Activated CD4-positive, alpha-beta T cell treated with anti-CD3 and anti-CD28 coated beads, Interleukin-2, Interleukin-6, amounts not matched to agents 100 ng/mL and 50 ng/mL, durations not matched to agents 16 hours and 8 hours (primary cell): ENCODE measurements around the gene TBCD.

ENCODE experiments used
- DNase-seq: peaks from one replicate; pipeline ENCODE4 v3.0.0-alpha.2; 2020

The TBCD gene

DNA sequence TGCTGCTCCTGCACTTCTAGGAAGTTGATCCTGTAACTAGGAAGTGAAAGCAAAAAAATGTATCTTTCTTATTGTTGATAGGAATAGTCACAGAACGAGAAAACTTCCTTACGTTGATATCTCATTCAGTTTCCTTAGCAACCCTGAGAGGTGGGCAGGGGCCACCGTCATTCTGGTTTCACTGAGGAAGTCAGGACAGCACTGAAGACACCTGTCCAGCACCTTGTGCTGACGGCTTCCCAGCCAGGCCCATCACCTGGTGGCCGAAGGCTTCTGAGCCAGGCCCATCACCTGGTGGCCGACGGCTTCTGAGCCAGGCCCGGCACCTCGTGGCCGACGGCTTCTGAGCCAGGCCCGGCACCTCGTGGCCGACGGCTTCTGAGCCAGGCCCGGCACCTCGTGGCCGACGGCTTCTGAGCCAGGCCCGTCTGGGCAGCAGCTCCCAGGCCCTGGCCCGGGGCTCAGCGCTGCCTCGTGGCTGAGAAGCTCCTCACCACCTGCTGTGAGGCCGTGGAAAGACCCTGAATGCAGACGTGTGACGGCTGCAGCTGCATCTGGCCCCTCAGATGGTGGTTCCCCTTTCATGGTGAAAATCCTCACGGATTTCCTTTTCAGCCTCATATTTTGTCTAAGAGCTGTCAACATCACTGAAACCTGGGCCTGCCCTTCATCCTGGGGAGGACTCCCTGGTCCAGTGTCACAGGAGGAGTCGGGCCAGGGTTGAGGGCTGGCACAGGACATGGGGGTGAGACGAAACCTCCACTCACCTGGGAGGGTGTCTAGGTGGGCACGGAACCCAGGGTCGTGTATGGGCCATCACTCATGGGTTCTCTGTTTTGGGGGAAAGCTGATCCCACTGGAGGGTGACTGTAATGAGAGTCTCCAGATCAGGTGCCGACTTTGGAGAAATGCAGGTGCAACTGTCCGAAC is 121.0 kb downstream of the TBCD start:
- DNase-seq, result no peak

DNA sequence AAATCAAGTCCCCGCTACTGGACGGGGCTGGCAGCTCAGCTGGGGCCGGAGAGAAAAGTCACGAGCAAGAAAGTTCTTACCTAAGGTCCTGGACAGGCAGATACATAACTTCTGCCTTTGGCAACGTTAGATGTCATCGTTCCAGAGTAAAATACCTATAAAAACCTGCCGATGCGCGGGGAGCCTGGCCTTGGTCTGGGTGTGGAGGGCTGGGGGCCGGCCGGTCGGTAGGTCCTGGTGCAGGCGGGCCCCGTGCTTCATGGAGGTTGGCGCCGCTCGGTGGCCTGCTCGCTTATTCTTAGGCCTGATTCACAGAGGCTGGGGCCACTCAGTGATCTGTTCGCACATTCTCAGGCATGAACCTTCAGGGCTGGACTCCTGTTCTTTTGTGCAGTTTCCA is 121.7 kb downstream of the TBCD start:
- DNase-seq, result no peak

- no peak for DNase-seq
These were observed 122.4 kb downstream of the TBCD start for GRCh38 chr17:82874011-82874835.

DNA sequence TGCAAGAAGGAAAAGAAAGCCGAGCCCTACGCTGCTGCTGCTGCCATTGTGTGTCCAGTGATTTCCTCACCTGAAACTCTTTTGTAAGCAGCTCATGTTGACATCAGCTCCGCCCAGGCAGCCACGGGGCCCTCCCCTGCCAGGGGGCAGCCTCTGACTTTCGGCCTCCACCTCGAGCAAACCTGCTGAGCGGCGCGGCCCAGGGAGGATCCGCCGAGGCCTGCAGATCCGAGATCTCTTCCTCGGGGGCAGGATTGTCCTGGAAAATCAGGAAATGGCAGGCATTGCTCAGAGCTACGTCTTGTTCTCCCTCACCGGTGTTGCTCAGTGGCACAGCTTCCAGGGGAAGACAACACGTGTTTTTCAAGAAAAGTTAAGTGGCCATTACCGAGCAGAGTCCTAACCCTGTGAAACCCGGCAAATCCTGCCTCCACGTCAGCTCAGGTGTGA is 123.6 kb downstream of the TBCD start:
- DNase-seq, result no peak

- DNase-seq, result no peak
These were observed 124.3 kb downstream of the TBCD start for GRCh38 chr17:82876149-82876548.

GRCh38 chr17:82876602-82877379 is 124.9 kb downstream of the TBCD start:
- DNase-seq, result peak; percentile 39

DNA sequence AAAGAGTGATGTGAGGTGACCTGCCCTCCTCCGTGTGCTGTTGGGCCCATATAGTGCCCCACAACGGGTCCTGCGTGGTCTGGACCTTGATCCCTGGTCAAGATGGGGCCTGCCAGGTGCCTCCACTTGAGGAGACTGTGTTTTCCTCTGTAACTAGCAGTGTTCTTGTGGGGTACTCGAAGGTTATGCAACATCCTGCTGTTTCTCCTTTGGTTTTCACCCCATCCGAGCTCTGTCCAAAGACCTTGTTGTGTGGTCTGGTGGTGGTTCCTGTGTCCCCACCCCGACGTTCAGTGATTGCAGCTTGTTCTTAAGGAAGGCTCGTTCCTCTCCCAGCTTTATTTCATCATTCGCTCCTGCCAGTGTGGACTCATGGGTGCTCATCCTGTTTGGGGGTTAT is 126.7 kb downstream of the TBCD start:
- no peak for DNase-seq

GRCh38 chr17:82879241-82879640 is 127.4 kb downstream of the TBCD start:
- no peak for DNase-seq

- DNase-seq, result no peak
These were observed 128.9 kb downstream of the TBCD start for GRCh38 chr17:82880620-82881323.

- DNase-seq, result no peak
These were observed 129.5 kb downstream of the TBCD start for GRCh38 chr17:82881324-82881823.

GRCh38 chr17:82881900-82882714 is 130.2 kb downstream of the TBCD start:
- no peak for DNase-seq

DNA sequence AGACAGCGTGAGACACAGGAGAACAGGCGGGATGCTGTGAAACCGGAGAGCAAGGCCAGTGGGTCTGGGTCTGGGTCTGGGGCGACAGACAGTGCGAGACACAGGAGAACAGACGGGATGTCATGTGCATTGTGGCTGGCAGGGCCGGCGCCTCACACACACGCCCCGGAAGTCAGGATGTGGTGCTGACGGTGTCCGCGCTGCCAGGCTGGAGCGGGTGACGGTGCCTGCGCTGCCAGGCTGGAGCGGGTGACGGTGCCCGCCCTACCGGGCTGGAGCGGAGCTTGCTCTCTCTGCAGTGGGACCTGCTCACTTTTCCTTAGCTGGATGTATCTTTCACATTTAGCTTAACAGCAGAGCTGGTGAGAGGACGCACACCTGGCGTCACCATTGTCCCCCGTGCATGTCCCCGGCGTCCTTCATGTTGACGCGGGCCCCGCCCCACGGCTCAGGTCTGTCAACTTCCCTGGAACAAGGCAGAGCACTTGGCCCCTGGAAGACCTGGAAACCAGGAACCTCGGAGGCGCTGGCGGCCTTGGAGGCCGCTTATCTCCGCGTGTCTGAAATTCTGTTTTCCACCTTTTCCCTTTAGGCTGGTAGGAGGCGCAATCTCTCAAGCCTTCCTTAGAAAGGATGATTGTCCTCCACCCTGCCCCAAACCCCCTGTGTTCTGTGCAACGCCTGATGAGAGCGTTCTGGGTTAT is 131.0 kb downstream of the TBCD start:
- peak; percentile 86 for DNase-seq

- no peak for DNase-seq
These were observed 131.7 kb downstream of the TBCD start for GRCh38 chr17:82883419-82884031.

DNA sequence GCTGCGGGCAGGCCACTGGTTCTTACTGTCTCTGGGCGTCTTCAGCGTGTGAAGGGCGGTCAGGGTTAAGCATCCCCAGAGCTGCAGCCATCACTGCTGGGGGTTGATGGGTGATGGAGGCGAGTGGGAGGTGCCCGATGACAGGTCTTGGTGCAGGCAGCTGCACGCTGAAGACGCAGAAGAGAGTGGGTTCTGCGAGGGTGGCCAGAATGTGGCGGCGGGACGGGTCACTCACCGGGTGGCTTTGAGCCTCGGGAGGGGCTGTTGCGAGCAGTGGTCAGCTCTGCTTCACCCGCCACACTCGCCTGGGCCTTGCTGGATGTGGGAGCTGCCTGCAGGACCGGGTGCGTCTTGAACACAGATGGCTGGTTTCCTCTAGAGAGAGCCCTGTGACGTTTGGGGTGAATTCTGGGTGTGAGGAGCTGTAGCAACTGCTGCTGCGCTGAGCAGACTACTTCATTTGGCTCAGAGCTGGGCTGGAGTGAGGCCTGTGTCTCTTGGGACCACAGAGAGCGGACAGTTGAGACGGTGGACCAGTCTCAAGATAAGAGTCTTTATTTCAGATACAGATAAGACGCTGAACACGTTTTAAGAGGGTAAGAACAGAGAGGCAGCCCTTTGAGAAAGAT is 132.6 kb downstream of the TBCD start:
- no peak for DNase-seq

- DNase-seq, result peak; percentile 55
These were observed 133.1 kb downstream of the TBCD start for GRCh38 chr17:82884970-82885353.

GRCh38 chr17:82887255-82888164 is 135.6 kb downstream of the TBCD start:
- no peak for DNase-seq

GRCh38 chr17:82888583-82889495 is 137.0 kb downstream of the TBCD start:
- DNase-seq, result no peak
